ENCODE results near the gene ERMP1.
A peak's percentile ranks its signal among the peaks of the same experiment; 100 is the strongest.

DNA sequence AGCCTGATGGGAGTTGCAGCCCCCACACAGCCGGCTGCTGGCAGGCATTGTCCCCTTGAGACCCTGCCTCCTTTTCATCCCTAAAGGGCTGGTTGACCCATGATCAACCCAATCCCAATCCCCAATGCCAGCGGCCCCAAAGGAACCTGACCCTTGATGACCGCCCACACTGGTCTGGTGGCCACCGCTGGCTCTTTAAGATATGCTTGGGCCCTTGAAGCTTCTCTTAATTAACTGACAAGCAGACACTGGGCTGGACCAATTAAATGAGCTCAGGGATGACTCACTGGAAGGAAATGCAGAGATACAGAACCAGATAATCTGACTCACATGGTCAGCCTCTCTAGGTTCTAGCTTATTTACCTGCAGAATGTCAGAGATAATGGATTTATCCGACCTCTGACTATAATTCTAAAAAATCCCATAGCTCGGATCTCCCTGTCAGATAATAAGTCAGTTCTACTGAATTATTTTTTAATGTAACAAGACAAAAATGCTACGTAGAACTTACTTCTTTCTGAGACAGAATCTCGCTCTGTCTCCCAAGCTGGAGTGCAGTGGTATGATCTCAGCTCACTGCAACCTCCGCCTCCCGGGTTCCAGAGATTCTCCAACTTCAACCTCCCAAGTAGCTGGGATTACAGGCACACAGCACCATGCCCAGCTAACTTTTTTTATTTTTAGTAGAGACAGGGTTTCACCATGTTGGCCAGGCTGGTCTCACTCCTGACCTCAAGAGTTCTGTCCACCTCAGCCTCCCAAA lies 46.7 kb upstream of the ERMP1 start:
- TF ChIP-seq JUN (IDR thresholded peaks at IDR 0.05) (peak in 1 of 2 experiments; percentile 37; a peak in 2 of 5 replicates), POLR2A (IDR thresholded peaks at IDR 0.05; ENCODE audit: low read length) (no peak), EHF (CRISPR knock-in tag; IDR thresholded peaks at IDR 0.05) (no peak), POLR2AphosphoS2 (conservative IDR thresholded peaks at IDR 0.05; ENCODE audit: low read length) (no peak)
- TF ChIP-seq, protein P1, sequence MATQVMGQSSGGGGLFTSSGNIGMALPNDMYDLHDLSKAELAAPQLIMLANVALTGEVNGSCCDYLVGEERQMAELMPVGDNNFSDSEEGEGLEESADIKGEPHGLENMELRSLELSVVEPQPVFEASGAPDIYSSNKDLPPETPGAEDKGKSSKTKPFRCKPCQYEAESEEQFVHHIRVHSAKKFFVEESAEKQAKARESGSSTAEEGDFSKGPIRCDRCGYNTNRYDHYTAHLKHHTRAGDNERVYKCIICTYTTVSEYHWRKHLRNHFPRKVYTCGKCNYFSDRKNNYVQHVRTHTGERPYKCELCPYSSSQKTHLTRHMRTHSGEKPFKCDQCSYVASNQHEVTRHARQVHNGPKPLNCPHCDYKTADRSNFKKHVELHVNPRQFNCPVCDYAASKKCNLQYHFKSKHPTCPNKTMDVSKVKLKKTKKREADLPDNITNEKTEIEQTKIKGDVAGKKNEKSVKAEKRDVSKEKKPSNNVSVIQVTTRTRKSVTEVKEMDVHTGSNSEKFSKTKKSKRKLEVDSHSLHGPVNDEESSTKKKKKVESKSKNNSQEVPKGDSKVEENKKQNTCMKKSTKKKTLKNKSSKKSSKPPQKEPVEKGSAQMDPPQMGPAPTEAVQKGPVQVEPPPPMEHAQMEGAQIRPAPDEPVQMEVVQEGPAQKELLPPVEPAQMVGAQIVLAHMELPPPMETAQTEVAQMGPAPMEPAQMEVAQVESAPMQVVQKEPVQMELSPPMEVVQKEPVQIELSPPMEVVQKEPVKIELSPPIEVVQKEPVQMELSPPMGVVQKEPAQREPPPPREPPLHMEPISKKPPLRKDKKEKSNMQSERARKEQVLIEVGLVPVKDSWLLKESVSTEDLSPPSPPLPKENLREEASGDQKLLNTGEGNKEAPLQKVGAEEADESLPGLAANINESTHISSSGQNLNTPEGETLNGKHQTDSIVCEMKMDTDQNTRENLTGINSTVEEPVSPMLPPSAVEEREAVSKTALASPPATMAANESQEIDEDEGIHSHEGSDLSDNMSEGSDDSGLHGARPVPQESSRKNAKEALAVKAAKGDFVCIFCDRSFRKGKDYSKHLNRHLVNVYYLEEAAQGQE (IDR thresholded peaks at IDR 0.05): no peak
- TF ChIP-seq, protein P2, sequence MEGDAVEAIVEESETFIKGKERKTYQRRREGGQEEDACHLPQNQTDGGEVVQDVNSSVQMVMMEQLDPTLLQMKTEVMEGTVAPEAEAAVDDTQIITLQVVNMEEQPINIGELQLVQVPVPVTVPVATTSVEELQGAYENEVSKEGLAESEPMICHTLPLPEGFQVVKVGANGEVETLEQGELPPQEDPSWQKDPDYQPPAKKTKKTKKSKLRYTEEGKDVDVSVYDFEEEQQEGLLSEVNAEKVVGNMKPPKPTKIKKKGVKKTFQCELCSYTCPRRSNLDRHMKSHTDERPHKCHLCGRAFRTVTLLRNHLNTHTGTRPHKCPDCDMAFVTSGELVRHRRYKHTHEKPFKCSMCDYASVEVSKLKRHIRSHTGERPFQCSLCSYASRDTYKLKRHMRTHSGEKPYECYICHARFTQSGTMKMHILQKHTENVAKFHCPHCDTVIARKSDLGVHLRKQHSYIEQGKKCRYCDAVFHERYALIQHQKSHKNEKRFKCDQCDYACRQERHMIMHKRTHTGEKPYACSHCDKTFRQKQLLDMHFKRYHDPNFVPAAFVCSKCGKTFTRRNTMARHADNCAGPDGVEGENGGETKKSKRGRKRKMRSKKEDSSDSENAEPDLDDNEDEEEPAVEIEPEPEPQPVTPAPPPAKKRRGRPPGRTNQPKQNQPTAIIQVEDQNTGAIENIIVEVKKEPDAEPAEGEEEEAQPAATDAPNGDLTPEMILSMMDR (IDR thresholded peaks at IDR 0.05): no peak
